ENCODE data around the gene RBAK.
"Not testable (repeated sequence)": the region's sequence is repeated elsewhere in the genome, so short reads cannot be mapped to it uniquely, and the experiment has no call there.

The RBAK gene

GRCh38 chr7:5063698-5064097 is 18.0 kb downstream of the RBAK start:
- Histone ChIP-seq H3K9me3 (ENCODE audit: control insufficient read depth, low read length) (peaks cover 30% of the 10 kb centered on the region), H3K4me3 (ENCODE audit: low read length) (peak overlapping the region; percentile 2), H3K27me3 (ENCODE audit: control insufficient read depth, insufficient read depth, low read length) (no peaks in the 10 kb centered on the region), H3K4me1 (ENCODE audit: control insufficient read depth, insufficient read depth, low read length) (no peaks in the 10 kb centered on the region), H3K36me3 (ENCODE audit: control insufficient read depth, insufficient read depth, low read length) (peaks cover 26% of the 10 kb centered on the region), H3K9ac (ENCODE audit: low read length) (no peak overlapping the region)

DNA sequence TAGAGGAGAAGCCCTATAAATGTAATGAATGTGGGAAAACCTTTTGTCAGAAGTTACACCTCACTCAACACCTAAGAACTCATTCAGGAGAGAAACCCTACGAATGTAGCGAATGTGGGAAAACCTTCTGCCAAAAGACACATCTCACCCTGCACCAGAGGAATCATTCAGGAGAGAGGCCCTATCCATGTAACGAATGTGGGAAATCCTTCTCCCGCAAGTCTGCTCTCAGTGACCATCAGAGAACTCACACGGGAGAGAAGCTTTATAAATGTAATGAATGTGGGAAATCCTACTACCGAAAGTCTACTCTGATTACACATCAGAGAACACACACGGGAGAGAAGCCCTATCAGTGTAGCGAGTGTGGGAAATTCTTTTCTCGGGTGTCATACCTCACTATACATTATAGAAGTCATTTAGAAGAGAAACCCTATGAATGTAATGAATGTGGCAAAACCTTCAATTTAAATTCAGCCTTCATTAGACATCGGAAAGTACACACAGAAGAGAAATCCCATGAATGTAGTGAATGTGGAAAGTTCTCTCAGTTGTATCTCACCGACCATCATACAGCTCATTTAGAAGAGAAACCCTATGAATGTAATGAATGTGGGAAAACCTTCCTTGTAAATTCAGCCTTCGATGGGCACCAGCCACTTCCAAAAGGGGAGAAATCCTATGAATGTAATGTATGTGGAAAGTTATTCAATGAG is 18.9 kb downstream of the RBAK start:
- Histone ChIP-seq H3K36me3 (ENCODE audit: control insufficient read depth, insufficient read depth, low read length) (peaks cover 22% of the 10 kb centered on the region), H3K9me3 (ENCODE audit: control insufficient read depth, low read length) (peaks cover 30% of the 10 kb centered on the region), H3K4me1 (ENCODE audit: control insufficient read depth, insufficient read depth, low read length) (no peaks in the 10 kb centered on the region), H3K4me3 (ENCODE audit: low read length) (peak overlapping the region; percentile 2), H3K27me3 (ENCODE audit: control insufficient read depth, insufficient read depth, low read length) (no peaks in the 10 kb centered on the region), H3K9ac (ENCODE audit: low read length) (no peak overlapping the region)

GRCh38 chr7:5065107-5065407 is 19.4 kb downstream of the RBAK start:
- Histone ChIP-seq H3K9me3 (ENCODE audit: control insufficient read depth, low read length) (peaks cover 33% of the 10 kb centered on the region), H3K4me1 (ENCODE audit: control insufficient read depth, insufficient read depth, low read length) (no peaks in the 10 kb centered on the region), H3K36me3 (ENCODE audit: control insufficient read depth, insufficient read depth, low read length) (peaks cover 22% of the 10 kb centered on the region)

DNA sequence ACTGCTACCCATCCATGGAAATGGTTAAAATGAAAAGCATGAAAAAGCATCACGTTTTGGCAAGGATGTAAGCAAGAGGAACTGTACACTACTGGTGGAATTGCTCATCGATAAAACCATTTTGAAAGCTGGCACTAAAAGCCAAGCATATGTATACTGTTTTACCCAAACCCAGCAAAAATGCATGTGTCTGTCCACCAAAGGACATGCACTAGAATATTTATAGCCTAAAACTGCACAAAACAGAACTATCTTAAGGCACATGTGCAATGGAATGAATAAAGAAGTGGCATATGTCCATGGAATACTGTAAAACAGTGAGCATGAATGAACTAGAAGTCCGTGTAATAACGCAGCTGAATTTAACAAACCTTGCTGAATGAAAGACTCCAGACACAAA is 22.9 kb downstream of the RBAK start:
- no peak overlapping the region for H3K4me3 ChIP-seq (ENCODE audit: low read length)
- no peak overlapping the region for H3K9ac ChIP-seq (ENCODE audit: low read length)
- peaks cover 5% of the 10 kb centered on the region for H3K4me1 ChIP-seq (ENCODE audit: control insufficient read depth, insufficient read depth, low read length)
- H3K9me3 ChIP-seq (ENCODE audit: control insufficient read depth, low read length) = peaks cover 33% of the 10 kb centered on the region
- H3K36me3 ChIP-seq (ENCODE audit: control insufficient read depth, insufficient read depth, low read length) = peaks cover 14% of the 10 kb centered on the region
- peaks cover 19% of the 10 kb centered on the region for H3K27me3 ChIP-seq (ENCODE audit: control insufficient read depth, insufficient read depth, low read length)

More at GRCh38 chr7:5065107-5065407, 19.4 kb downstream of the RBAK start:
- H3K9ac ChIP-seq (ENCODE audit: low read length) = no peak overlapping the region
- no peaks in the 10 kb centered on the region for H3K27me3 ChIP-seq (ENCODE audit: control insufficient read depth, insufficient read depth, low read length)
- no peak overlapping the region for H3K4me3 ChIP-seq (ENCODE audit: low read length)

- peaks cover 5% of the 10 kb centered on the region for H3K4me1 ChIP-seq (ENCODE audit: control insufficient read depth, insufficient read depth, low read length)
- no peak overlapping the region for H3K9ac ChIP-seq (ENCODE audit: low read length)
- H3K27me3 ChIP-seq (ENCODE audit: control insufficient read depth, insufficient read depth, low read length) = peaks cover 21% of the 10 kb centered on the region
- H3K36me3 ChIP-seq (ENCODE audit: control insufficient read depth, insufficient read depth, low read length) = no peaks in the 10 kb centered on the region
- H3K4me3 ChIP-seq (ENCODE audit: low read length) = no peak overlapping the region
- H3K9me3 ChIP-seq (ENCODE audit: control insufficient read depth, low read length) = peaks cover 16% of the 10 kb centered on the region
Observed at GRCh38 chr7:5070206-5070605, 24.5 kb downstream of the RBAK start.

DNA sequence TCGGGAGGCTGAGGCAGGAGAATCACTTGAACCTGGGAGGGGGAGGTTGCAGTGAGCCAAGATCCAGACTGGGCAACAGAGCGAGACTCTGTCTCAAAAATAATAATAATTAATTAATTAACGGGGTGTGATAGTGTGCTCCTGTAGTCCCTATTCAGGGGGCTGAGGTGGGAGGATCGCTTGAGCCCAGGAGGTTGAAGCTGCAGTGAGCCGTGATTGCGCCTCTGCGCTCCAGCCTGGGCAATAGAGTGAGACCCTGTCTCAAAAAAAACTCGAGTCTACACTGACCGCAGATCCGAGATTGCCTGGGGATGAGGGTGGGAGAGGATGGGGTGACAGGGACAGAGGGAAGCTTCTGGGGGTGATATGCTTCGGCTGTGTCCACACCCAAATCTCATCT is 29.5 kb downstream of the RBAK start:
- H3K27me3 ChIP-seq (ENCODE audit: control insufficient read depth, insufficient read depth, low read length) = peaks cover 21% of the 10 kb centered on the region
- not testable (repeated sequence) for H3K4me3 ChIP-seq (ENCODE audit: low read length); H3K36me3 ChIP-seq (ENCODE audit: control insufficient read depth, insufficient read depth, low read length); H3K4me1 ChIP-seq (ENCODE audit: control insufficient read depth, insufficient read depth, low read length); H3K9ac ChIP-seq (ENCODE audit: low read length); H3K9me3 ChIP-seq (ENCODE audit: control insufficient read depth, low read length)

DNA sequence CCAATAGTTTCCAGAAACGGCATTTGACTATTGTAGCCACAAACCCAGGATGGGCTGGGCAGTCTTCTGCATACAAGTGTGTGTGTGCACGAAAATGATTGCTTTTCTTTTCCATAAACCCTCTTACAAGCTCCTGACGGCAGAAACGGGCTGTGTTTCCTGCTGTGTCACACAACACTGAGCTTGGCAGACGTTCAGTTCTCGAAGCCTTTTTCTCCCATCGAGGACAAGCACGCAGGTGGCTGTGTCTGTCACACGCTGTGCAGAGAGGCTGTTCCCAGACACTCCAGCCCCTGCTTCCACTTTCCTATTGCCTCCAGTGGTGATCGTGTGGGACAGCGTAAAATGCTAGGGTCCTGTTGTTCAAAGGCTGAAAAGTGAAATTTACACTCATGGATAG is 32.1 kb downstream of the RBAK start:
- no peak overlapping the region for H3K4me3 ChIP-seq (ENCODE audit: low read length)
- H3K9me3 ChIP-seq (ENCODE audit: control insufficient read depth, low read length) = no peaks in the 10 kb centered on the region
- no peaks in the 10 kb centered on the region for H3K4me1 ChIP-seq (ENCODE audit: control insufficient read depth, insufficient read depth, low read length)
- H3K9ac ChIP-seq (ENCODE audit: low read length) = no peak overlapping the region
- H3K36me3 ChIP-seq (ENCODE audit: control insufficient read depth, insufficient read depth, low read length) = no peaks in the 10 kb centered on the region
- peaks cover 10% of the 10 kb centered on the region for H3K27me3 ChIP-seq (ENCODE audit: control insufficient read depth, insufficient read depth, low read length)

DNA sequence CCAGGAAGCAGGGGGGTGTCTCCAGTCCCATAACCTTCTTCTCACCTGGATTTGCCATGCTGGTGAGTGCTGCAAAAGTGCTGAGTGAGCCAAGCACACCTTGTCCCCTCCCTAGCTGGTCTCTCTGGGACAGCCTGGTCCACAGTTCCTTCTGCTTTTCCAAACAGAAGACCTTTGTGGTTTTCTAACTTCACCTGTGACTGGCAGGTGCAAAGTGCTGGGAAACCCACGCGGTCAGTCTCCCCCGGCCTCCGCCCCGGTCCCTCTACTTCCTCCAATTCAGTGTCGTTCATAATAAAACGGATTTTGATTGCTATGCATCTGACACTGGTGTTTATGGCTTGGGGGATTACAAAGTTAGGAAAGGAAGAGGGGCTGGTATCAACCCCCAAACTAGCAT is 37.1 kb downstream of the RBAK start:
- Histone ChIP-seq H3K9me3 (ENCODE audit: control insufficient read depth, low read length) (no peaks in the 10 kb centered on the region), H3K4me1 (ENCODE audit: control insufficient read depth, insufficient read depth, low read length) (peaks cover 3% of the 10 kb centered on the region), H3K9ac (ENCODE audit: low read length) (no peak overlapping the region), H3K4me3 (ENCODE audit: low read length) (no peak overlapping the region), H3K27me3 (ENCODE audit: control insufficient read depth, insufficient read depth, low read length) (peaks cover 7% of the 10 kb centered on the region), H3K36me3 (ENCODE audit: control insufficient read depth, insufficient read depth, low read length) (no peaks in the 10 kb centered on the region)

DNA sequence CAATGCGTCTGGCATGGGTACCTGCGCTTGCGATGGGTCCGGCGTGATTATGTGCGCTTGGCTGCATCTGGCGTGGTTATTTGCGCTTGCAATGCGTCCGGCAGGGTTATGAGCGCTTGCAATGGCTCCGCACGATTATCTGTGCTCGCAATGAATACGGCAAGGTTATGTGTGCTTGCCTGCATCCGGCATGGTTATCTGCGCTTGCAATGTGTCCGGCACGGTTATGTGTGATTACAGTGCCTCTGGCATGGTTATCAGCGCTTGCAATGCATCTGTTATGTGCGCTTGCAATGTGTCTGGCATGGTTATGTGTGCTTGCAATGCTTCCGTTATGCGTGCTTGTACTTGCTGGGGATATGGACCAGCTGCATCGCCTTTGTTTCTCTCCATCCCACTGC is 37.7 kb downstream of the RBAK start:
- H3K4me3 ChIP-seq (ENCODE audit: low read length) = no peak overlapping the region
- H3K9me3 ChIP-seq (ENCODE audit: control insufficient read depth, low read length) = no peaks in the 10 kb centered on the region
- peaks cover 7% of the 10 kb centered on the region for H3K27me3 ChIP-seq (ENCODE audit: control insufficient read depth, insufficient read depth, low read length)
- H3K36me3 ChIP-seq (ENCODE audit: control insufficient read depth, insufficient read depth, low read length) = no peaks in the 10 kb centered on the region
- no peak overlapping the region for H3K9ac ChIP-seq (ENCODE audit: low read length)
- H3K4me1 ChIP-seq (ENCODE audit: control insufficient read depth, insufficient read depth, low read length) = peaks cover 3% of the 10 kb centered on the region

DNA sequence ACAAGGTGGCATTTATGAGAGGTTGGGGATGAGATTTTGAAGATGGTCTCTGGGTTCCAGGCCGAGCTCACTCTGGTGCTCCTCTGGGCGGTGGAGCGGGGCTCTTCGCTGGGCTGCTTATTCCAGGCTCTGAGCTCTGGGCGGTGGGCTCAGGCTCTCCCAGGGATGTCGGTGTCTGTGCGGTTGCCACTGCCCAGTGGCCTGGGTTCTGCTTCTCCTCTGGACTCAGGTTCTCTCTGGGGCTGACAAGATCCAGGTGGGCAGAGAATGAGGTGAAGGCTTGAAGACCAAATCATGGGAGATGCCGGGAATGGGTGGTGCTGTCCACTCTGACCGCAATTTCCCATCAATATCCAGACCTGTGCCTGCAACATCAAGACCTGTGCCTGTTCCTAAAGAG is 40.6 kb downstream of the RBAK start:
- peaks cover 7% of the 10 kb centered on the region for H3K27me3 ChIP-seq (ENCODE audit: control insufficient read depth, insufficient read depth, low read length)
- H3K9ac ChIP-seq (ENCODE audit: low read length) = no peak overlapping the region

DNA sequence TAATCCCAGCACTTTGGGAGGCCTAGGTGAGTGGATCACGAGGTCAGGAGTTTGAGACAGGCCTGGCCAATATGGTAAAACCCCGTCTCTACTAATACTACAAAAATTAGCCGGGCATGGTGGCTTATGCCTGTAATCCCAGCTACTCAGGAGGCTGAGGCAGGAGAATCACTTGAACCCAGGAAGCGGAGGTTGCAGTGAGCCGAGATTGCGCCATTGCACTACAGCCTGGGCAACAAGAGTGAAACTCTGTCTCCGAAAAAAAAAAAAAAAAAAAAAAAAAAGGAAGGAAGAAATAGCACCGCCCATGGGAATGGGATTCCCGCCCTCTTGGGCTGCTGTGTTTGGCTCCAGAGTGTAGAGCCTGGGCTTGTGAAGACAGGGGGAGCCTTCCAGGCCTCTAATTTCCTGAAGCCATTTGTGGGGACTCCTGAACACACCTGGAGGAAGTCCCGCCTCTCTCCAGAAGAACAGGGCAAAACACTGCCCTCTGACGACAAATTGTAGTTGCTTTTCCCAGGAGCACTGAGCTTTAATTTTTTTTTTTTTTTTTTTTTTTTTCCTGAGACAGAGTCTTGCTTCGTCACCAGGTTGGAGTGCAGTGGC is 42.7 kb downstream of the RBAK start:
- H3K27me3 ChIP-seq (ENCODE audit: control insufficient read depth, insufficient read depth, low read length) = not testable (repeated sequence)

More for the DNA sequence above, 40.6 kb downstream of the RBAK start:
- Histone ChIP-seq H3K9me3 (ENCODE audit: control insufficient read depth, low read length) (no peaks in the 10 kb centered on the region), H3K36me3 (ENCODE audit: control insufficient read depth, insufficient read depth, low read length) (no peaks in the 10 kb centered on the region), H3K4me1 (ENCODE audit: control insufficient read depth, insufficient read depth, low read length) (peaks cover 3% of the 10 kb centered on the region), H3K4me3 (ENCODE audit: low read length) (no peak overlapping the region)

DNA sequence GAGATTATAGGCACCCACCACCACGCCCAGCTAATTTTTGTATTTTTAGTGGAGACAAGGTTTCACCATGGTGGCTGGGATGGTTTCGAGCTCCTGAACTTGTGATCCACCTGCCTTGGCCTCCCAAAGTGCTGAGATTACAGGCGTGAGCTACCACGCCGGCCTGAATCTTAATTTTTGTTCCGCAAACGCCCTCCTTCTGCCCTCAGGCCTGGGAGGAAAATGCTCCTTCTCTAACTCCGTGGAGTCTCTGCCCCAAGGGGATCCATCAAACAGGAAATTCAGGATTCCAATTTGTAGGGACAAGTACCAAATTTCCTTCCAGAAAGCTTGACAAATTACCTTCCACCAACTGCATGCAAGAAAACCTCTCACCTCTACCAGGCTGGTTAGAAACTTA is 43.2 kb downstream of the RBAK start:
- H3K9ac ChIP-seq (ENCODE audit: low read length) = no peak overlapping the region
- H3K27me3 ChIP-seq (ENCODE audit: control insufficient read depth, insufficient read depth, low read length) = peaks cover 7% of the 10 kb centered on the region
- H3K4me3 ChIP-seq (ENCODE audit: low read length) = no peak overlapping the region
- H3K9me3 ChIP-seq (ENCODE audit: control insufficient read depth, low read length) = no peaks in the 10 kb centered on the region
- H3K4me1 ChIP-seq (ENCODE audit: control insufficient read depth, insufficient read depth, low read length) = peaks cover 3% of the 10 kb centered on the region
- H3K36me3 ChIP-seq (ENCODE audit: control insufficient read depth, insufficient read depth, low read length) = no peaks in the 10 kb centered on the region

More for the DNA sequence above, 42.7 kb downstream of the RBAK start:
- not testable (repeated sequence) for H3K36me3 ChIP-seq (ENCODE audit: control insufficient read depth, insufficient read depth, low read length); H3K4me1 ChIP-seq (ENCODE audit: control insufficient read depth, insufficient read depth, low read length); H3K9ac ChIP-seq (ENCODE audit: low read length); H3K9me3 ChIP-seq (ENCODE audit: control insufficient read depth, low read length); H3K4me3 ChIP-seq (ENCODE audit: low read length)
